NCI-H2081 (cell line): ENCODE results near the gene TSPO.

Source experiments
- DNase-seq, 2 experiments: peaks; one replicate each; lab custom pipeline; 2025; lab: John Stamatoyannopoulos, UW

The TSPO gene

DNA sequence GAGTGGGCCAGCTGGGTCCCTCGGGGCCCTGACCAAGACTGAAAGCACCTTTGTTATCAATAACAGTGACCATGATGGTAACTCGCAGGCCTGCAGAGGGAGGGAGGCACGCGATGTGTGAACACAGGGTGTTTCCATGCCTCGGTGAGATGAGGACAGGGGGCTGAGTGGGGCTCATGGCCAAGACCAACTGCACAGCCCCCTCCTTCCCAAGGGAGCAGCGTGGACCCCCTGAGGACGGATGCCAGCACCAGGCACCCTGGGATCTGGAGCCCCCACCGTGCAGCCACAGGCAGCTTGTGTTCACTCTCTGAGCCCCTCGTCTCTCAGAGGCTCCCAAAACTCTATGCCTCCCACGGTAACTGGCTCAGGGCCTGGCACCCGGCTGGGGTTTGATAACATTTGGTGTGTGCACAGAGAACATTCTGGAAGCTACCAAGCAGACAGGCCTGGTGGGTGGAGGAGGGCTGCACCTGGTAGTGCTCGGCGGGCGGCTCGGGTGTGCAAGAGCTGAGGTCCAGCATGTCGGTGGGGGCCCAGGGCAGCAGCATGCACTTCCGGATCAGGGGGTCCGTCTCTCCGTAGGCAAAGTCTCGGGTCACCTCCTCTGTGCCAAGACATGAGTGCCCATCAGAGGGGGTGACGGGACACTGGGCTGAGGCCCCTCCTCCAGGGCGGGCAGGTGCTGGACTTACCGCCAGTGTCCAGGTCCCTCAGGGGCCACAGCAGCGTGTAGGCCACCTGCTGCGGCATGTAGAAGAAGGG is 28.0 kb downstream of the TSPO start:
- DNase-seq, result no peak

DNA sequence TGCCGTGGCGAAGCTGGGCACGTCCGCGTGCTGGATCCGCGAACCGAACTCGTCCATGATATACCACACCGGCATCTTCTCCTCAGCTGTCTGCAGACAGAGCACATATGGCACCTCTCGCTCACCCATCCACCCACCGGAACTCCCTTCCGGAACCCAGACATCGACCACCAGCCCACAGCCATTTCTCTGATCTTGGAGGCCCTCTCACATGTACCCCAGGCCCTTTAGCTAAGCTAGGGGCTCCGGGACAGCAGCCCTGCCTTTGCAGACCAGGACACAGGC is 28.5 kb downstream of the TSPO start:
- no peak for DNase-seq

GRCh38 chr22:43180670-43181069 is 29.3 kb downstream of the TSPO start:
- DNase-seq, result no peak

DNA sequence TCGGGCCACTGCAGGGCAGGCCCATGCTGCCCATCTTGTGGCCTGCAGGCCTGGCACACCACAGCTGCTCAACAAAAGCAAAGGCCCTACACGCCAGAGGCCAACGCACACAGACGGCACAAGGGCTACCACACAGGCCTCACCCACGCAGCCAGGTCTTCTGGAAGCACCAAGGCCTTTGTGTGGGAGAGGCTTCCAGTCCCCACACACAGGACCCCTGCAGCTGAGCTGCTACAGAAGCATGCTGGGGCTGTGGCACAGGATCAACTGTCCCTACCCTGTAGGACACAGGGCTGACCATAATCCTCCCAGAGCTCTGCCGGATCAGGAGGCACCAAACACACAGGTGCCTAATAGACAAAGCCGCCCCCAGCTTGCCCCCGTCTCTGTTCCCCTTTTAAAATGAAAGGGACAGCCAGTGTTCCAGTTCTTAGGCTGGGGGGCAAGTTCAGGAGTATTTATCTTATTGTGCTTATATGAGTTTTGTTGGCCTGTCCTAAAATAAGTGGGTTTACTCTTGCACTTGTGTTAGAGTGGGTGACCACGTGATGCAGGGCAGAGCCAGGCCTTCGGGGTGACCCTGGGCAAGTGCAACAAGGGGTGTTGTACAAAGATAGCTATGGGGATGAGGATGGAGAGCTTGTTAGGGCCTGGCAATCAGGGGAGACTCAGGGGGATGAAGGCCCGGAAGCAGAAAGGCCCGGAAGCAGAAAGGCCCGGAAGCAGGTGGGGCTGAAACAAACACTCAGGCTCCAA is 30.1 kb downstream of the TSPO start:
- no peak for DNase-seq

- DNase-seq, result no peak
Measured at GRCh38 chr22:43182118-43182517, 30.8 kb downstream of the TSPO start.

DNA sequence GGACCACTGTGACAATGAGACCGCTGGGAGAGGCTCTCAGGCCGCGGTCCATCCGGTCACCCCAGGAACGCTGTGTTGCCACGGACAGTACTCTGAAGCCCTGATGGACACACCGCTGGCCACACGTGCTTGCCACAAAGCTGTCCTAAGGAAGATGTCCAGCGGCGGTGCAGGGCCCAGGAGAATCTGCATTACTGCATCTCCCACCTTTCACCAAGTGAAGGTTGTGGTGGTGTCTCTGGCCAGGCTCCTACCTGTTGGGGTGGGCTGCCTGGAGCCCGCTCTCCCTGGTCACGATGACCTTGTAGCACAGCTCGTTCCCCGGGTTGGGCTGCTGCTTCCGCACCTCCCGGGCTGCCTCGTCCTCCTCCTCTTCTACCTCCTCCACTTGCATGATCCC is 31.4 kb downstream of the TSPO start:
- DNase-seq, result no peak

DNA sequence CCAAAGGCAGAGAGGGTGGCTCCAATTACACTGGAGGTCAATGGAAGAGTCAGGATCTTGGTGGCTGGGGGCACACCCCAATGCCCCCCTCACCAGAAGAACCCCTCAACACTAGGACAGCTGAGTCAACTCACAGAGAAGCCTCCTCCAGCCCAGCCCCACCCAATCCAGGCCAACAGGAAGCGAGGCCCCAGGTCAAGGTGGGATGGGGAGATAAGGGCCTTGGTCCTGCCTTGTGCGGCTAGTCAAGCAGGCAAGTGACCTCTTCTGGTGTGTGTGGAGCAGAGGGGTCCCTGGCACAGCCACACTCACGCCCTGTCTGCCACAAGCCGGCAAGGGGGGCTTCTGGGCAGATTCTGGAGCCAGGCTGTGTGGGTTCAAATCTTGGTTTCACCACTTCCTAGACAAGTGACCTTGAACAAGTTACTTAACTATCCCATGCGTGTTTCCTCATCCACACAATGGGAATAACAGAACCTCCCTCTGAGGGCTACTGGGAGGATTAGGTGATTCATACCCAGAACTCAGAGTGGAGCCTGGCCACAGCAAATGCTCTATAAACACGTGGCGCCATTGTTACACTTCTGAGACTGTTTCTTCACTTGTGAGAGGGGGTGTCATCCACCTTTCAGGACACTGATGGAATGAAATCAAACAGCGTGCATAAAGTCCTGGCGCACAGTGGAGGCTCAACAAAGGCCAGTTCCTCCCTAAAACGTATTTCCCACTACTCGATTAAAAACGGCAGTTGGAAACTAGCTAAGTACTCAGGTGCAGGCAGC is 32.3 kb downstream of the TSPO start:
- DNase-seq, result no peak

DNA sequence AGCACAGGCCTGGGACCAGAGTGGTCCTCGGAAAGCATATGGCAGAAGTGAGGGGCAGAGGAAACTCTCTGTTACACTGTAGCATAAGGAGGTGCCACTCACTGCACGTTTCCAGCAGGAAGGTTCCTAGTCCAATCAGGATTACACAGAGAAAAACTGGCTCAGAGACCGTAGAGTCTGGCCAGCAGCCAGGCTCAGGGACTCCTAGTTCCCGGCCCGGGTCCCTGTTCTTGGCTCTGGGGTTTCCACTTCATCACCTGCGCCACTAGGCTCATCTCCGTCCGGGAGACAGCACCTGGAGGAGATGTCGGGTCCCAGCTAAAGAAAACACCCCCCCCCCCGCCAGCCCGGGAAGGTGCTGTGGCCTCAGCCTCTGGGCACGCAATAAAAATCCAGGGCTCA is 34.5 kb downstream of the TSPO start:
- peak; percentile 23 to 68 for DNase-seq

- DNase-seq, result peak; percentile 7 to 26
Measured at GRCh38 chr22:43186272-43187170, 35.2 kb downstream of the TSPO start, which contains the start of gene TTLL12. Gene TTLL12, minus strand, starts transcription at chr22:43187134. Its CDS starts 65 bp downstream, at chr22:43187069.

- peak; percentile 91 to 93 for DNase-seq
Measured at GRCh38 chr22:43187171-43188099, 36.1 kb downstream of the TSPO start.

GRCh38 chr22:43188829-43189545 is 37.6 kb downstream of the TSPO start:
- DNase-seq, result no peak

DNA sequence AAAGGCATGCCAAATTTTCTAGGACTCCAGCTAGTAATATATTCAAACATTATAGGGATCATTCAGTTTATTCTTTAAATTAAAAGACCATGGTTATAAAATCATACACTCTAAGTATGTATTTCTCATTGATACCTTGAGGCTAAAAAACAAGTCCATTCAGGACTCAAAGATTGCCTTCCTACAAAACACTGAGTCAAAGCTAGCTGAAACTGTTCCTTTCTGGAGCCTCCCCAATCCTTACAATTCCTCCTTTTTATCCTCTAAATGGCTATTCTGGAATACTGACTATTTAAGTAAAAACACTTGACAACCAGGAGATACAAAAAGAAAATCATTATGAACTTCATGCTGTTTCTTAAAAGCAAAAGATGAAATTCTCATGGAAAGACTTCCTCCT is 40.5 kb downstream of the TSPO start:
- DNase-seq, result no peak

DNA sequence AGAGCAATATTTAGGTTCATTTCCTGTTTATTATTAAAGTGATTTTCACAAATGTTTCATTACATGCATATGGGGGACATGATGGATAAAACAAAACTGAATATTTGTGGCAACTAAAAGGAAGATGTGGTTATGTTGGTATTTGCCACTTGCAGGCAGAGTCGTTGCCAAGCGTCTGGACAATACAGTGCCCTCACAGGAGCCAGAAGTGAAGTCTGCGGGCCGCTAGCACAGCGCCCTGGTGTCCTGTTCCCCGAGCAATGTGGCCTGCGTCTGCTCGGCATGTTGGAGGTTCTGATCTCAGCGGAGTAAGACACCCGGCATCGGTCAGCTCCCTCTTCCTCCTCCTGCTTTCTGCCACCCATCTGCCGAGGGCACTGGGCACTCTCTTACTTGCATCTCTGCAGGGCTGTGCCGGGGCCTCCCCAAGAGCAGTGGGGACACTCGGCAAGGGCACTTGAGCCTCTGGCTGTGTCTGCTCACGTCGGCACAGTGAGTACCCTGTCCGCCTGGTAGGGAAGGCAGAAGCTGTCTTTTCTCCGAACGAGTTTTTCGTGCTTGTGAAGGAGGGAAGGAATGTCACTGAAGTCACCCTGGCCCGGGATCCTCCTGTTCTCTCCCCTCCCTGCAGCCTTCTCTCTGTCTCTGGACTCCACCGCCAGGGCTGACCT is 46.0 kb downstream of the TSPO start:
- no peak for DNase-seq

- DNase-seq, result no peak
Measured at GRCh38 chr22:43198126-43198525, 46.8 kb downstream of the TSPO start.

DNA sequence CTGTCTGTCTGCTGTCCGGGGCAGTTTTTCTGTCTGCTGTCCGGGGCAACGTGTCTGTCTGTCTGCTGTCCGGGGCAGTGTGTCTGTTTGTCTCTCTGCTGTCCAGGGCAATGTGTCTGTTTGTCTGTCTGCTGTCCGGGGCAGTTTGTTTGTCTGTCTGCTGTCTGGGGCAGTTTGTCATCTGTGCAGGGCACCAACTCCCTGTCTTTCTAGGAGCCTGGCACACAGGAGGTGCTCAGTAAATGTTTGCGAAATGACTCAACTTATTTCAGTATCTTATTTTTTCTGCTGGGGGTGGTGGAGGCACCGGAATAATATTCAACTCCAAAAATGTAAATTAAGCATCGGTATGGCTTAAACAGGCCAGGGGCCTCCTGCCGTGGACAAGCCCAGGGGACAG is 47.6 kb downstream of the TSPO start:
- DNase-seq, result no peak

- no peak for DNase-seq
Measured at GRCh38 chr22:43199541-43199940, 48.2 kb downstream of the TSPO start.

- DNase-seq, result no peak
Measured at GRCh38 chr22:43200031-43200430, 48.7 kb downstream of the TSPO start.

DNA sequence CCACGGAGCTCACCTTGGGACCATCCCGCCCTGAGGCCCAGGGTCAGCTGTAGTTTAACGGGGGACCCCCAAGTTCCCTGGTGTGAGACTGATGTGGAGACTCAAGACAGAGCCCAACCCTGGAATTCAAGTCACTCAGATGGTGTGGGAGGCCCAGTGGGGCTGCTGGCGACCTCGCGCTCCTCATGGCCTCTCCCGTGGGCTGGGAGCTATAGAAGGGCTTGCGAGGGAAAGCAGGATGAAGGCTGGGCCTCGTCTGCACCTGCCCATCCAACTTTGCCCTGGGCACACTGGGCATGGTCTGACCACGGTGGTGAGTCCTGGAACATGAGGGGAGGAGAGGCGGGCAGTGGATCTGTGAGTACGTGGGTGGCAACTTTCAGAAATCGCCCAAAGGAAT is 49.2 kb downstream of the TSPO start:
- DNase-seq, result no peak

DNA sequence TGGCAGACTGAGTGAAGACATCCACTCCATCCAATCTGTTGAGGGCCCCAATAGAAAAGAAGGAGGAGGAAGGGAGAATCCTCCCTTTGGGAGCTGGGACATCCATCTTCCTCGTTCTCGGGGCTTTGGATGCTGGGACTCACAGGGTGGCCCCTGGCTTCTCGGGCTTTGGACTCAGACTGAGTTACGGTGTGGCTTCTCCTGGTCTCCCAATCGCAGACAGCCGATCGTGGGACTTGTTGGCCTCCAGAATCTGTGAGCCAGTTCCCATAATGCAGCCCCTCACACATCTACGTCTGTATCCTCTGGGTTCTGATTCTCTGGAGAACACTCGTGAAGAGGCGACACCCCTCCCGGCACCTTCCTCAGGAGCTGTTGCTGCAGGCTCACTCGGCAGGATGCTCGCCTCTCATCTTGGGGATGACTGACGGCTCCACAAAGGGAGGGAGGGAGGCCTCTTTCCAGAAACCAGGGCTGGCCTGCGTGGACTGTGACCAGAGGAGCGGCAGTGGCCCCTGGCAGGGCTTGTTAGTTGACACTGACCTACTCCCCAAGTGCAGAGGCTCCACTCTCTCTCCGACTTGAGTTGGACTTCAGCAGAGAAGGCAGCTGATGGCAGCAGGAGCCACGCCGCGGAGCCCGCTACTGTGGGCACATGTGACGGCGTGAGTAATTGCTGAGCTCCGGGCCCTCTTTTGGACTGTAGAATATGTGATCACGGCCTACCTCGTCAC is 50.3 kb downstream of the TSPO start:
- DNase-seq, result no peak
